HG02588 (cell line): ENCODE results near the gene R3HDM2.
"Not testable (repeated sequence)": the region's sequence is repeated elsewhere in the genome, so short reads cannot be mapped to it uniquely, and the experiment has no call there.

ENCODE experiments used
- ATAC-seq: cut with Tn5 transposase; IDR thresholded peaks from one replicate; pipeline ENCODE4 v1.9.1; 2021; ENCODE audit warnings: mild to moderate bottlenecking, moderate library complexity; ENCODE audit not compliant: unreplicated experiment

R3HDM2 gene

DNA sequence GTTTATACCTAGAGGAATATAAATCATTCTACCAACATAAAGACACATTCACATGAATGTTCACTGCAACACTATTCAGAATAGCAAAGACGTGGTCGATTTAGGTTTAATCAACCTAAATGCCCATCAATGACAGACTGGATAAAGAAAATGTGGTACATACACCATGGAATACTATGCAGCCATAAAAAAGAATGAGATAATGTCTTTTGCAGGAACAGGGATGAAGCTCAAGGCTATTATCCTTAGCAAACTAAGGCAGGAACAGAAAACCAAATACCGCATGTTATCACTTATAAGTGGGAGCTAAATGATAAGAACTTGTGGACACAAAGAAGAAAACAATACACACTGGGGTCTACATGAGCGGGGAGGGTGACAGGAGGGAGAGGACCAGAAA, 94.5 kb downstream of the R3HDM2 start:
- ATAC-seq, result not testable (repeated sequence)

DNA sequence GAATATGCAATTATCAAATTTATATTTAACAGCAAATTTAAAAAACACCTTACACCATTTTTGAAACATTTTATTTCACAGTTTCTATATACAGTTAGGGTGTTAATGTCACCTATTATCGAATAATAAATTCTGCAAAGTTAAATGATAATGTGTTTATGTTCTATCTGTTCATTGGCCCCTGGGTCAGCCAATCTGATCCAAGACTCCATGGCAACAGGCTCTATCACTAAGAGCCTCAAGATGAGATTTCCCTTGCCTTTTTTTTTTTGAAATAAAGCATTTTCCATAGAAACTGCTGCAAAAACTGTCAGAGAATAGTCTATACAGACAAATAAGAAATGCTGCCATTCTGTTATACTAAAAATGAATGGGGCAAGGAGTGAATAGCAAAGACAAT, 96.6 kb downstream of the R3HDM2 start:
- ATAC-seq, result no peak

DNA sequence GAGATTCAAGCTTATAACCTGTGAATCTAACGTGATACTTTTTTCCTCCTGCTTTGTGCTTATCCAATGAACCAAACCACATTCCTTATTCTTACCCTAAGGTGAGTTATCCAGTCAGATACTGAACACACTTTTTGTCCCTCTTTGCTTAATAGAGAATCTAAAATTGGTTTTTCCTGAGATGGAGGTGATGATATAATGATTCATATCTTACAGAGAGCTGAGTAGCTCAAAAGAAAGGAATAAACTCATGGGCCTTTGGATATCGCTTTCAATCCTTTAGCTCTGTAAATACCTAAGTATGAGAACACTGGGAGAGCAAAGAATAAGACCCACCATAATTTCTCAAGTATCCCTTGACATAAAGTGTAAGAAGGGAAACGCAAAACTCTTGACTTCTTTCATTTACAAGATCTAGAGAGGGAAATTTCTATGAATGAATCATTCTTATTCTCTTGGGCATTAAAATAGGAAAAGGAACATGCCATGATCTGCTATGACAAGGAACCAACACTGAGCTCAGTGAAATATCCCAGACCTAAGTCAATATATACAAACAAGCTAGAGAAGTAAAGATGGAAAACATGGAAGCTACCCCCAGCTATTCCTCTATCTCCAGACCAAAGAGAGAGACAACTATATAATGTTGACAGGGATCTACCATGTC, 98.1 kb downstream of the R3HDM2 start:
- no peak for ATAC-seq

DNA sequence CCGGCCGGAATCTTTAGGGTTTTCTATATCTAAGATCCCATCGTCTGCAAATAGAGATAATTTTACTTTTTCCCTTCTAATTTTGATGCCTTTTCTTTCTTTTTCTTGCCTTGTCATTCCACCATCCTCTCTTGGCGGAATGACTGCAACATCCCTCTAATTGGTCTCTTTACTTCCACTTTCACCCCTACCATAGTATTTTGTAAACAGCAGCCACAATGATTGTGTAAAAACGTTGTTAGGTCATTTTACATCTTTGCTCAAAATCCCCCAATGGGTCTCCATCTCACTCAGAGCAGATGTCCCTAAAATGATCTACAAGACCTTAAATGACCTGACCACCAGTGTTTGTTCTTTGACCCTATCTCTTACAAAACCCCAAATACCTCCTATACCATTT, 99.9 kb downstream of the R3HDM2 start:
- no peak for ATAC-seq

DNA sequence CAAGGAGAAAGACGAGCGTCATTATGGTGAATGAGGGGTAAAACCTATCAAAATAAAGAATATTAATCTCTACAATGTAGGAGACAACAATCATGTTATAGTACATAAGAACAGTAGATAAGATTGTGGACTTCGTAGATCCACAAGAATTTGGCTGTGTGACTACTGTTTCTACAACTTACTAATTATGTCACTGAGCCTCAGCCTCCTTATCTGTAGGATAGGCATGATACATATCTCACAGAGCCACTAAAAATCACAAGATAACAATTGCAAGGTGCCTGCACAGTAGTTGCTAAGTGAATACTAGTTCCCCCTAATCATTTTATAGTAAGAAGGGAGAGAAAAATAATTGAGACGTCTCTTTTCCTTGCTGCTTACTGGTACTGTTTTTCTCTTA, 101.6 kb downstream of the R3HDM2 start:
- ATAC-seq, result no peak

DNA sequence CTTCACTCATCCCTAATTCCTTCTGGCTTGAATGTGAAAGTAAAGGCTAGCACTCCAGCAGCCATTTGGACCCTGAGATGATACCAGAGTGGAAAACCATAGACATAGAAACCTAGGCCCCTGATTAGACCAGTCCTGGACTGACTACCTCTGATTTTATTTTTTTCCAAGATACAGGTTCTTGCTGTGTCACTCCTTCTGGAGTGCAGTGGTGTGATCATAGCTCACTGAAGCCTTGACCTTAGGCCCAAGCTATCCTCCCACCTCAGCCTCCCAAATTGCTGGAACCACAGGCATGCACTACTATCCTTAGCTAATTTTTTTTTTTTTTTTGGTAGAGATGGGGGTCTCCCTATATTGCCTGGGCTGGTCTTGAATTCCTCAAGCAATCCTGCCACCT, 105.4 kb downstream of the R3HDM2 start:
- ATAC-seq, result no peak

DNA sequence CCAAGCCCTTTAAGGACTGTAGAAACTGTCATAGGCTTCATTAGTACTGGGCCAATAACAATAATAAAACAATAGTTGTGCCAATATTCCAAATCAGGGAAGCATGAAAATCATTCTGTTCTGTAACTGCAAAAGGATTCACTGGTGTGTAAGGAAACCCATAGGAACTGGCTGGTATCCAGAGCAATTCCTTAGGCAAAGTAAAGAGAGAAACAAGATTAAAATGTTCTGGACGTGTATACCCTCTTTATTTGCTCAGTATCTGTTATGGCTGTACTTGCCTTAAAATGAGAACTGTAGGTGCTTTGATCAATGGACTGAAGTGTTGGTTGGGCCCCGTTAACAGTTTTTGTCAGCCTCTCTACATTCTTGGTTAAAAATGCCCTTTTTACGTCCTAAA, 107.4 kb downstream of the R3HDM2 start:
- ATAC-seq, result no peak

DNA sequence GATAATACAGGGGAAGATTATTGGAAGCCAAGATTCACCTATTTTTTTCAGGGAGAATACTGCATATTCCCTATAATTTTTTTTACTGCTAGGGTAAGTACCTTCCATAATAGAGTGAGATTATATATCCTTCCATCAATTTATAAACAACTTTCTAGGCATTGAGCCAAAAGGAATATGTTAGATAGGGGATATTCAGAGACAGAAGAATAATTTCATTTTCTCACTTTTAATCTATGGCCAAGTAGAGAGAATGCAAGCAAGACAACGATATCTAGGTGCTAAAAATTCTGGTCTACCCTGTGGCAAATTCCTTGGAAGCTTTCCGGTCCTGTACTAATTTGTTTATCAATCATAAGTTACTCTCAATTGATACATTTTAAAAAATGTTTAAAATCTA, 110.2 kb downstream of the R3HDM2 start:
- ATAC-seq, result no peak

DNA sequence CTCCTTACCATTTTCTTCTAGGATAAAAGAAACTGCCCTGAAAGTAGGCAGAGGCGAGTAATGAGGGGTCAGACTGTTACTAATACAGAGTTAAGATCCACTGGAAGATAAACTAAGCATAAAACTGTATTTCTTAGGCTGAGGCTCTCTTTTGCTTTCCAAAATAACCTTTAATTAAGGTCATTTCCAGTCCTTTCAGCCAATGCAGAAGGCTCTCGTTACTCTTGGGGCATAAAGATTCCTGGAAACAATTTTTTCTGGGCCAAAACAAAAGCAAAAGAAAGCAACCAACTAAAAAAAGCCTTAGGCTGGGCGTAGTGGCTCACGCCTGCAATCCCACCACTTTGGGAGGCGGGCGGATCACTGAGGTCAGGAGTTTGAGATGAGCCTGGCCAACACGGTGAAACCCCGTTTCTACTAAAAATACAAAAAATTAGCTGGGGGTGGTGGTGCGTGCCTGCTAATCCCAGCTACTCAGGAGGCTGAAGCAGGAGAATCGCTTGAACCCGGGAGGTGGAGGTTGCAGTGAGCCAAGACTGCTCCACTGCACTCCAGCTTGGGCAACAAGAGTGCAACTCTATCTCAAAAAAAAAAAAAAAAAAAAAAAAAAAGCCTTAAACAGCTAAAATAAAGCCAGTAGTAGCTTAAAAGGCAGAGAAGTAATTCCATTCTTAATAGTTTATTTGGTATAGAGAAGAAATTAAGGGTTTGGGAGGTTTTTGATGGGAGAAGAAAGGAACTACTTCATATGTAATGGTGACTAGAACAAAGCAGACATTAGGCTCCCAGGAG, 111.0 kb downstream of the R3HDM2 start:
- no peak for ATAC-seq

DNA sequence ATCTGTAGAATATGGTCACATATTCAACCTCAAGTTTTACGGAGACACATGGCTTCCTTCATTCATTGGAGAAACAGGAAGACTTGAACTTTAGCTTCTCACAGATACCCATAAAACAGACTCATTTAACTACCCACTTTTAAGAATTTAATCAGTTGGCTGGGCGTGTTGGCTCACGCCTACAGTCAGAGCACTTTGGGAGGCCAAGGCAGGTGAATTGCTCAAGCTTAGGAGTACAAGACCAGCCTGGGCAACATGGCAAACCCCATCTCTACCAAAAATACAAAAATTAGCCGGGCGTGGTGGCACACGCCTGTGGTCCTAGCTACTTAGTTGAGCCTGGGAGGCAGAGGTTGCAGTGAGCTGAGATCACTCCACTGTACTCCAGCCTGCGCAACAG, 115.2 kb downstream of the R3HDM2 start:
- no peak for ATAC-seq

DNA sequence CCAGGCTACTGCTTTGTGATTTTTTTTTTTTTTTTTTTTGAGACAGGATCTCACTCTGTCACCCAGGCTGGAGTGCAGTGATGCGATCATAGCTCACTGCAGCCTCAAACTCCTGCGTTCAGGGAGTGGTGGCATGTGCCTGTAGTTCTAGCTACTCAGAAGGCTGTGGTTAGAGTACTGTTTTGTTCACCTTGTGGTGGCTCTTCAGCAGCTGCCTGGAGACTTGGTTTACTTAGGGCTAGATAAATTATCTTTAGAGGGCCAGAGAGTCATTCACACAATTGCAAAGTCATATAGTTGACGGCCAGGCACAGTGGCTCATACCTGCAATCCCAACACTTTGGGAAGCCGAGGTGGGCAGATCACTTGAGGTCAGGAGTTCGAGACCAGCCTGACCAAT, 118.6 kb downstream of the R3HDM2 start:
- ATAC-seq, result not testable (repeated sequence)

DNA sequence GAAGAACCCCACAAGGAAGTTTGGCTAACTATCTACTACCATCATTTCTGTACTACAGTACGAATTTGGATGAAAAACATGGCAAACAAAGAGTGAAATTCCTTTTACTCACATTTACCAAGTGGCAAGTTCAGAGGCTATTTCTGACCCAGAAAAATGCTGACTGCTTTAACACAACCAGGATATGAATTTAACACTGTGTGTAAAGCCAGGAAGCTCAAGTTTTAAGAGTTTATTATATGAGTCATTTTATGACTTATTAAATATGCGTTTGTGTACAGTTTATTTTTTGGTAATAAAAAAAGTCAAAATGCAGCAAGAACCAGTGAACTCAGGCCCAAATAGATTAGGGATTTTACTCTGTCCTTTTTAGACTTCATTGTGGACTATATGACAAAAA, 121.4 kb downstream of the R3HDM2 start:
- no peak for ATAC-seq

DNA sequence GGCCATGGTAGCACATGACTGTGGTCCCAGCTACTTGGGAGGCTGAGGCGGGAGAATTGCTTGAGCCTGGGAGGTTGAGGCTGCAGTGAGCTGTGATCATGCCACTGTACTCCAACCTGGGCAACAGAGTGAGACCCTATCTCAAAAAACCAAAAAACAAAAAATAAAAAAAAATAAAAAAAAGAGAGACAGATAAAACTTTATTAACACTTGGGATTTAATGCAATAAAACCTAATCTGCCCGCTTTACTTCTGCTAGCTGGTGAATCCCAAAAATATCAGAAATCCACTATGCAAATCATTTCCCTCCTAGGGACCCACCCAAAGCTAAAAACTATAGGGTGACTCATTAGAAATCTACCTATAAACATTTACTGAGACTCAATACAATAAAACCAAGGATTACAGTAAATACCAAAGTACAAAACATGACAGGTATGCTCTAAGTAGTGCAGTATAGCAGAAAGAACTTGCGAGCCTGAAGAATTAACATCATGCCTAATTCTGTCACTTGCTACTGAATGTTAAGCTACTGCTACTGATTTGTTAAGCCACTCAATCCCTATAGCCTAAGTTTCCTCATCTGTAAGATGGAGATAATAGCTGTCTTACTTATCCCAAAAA, 129.8 kb downstream of the R3HDM2 start:
- ATAC-seq, result no peak

DNA sequence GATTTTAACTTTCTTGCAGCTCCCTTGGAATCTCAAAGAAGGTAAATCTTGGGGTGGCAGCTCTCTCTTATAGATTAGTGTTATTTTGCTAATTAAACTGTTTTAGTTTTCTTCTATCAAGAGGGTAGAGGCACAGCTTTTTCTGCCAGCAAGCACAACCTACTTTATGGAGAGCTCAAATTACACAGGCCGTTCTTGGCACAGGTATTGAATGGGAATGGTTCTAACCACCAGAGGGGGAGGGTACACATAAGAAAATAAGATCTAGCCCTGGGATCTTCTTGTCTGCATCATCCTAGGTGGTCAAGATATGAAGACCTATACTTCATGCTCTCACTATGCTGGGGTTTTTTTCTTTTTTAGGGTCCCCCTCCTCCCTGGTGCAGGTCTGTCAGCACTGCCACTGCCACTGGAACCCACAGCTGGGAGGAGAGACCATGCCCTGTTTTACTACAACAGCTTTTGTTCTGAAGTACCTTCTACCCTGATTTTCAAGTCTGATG, 131.3 kb downstream of the R3HDM2 start:
- ATAC-seq, result no peak

DNA sequence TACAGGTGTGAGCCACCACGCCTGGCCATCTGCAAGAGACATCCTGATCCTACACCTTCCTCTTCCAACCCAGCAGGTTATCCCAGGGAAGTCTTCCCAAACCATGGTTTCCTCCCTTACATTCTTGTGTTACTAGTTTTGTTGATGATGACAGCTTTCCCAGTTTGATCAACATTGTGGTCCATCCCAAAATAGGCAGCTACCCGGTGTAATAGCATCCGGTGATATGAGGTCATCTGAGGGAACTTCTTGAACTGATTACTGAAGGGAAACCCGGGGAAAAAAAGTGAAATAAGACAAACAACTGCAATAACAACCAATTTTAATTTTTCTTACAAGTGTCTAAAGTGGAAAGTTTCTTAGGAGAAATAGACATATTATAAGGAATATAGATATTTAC, 134.6 kb downstream of the R3HDM2 start:
- no peak for ATAC-seq

DNA sequence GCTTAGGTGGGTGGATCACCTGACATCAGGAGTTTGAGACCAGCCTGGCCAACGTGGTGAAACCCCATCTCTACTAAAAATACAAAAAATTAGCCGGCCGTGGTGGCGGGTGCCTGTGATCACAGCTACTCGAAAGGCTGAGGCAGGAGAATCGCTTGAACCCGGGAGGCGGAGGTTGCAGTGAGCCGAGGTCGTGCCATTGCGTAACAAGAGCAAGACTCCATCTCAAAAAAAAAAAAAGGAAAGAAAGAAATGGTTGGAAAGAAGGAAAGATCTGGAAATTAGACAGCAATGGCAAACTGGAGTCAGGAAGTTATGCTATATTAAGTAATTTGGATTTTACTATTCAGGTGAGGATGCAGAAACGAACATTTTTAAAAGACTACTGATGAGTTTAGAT, 148.8 kb downstream of the R3HDM2 start:
- ATAC-seq, result not testable (repeated sequence)

DNA sequence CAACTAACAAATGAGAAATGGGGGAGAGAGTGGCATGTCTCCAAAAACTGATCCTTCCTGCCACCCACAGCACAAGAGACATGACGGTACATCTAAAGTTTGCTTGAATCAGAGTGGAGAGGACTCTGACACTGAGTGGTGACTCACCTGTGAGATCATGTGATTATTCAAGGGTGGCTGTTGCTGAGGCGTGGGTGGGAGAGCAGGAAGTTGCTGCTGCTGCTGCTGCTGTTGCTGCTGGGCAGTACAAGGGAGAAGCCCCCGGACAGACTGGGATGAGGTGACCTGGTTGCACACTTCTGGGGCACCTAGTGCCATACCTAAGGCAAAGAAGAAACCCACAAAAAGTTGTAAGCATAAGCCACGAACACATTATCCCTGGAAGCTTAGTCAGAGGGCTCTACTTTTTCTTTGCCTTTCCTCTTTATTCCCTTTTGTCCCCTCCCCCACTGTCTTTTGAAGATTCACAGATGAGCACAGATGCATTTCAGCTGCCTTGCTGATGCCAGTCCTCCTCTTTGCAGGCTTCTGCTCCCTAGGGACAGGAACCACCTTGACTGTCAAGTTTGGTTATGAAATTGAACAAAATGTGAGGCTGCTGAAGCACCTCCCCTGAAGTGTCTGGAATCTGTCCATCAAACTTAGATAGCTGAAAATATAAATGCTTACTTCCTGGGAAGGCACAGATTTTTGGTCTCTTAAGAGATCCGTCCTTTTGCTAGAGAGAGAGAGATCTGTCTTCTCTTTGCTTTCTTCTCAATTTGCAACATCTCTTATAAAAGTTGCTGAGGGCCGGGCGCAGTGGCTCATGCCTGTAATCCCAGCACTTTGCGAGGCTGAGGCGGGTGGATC, 150.4 kb downstream of the R3HDM2 start:
- peak; percentile 94 for ATAC-seq

DNA sequence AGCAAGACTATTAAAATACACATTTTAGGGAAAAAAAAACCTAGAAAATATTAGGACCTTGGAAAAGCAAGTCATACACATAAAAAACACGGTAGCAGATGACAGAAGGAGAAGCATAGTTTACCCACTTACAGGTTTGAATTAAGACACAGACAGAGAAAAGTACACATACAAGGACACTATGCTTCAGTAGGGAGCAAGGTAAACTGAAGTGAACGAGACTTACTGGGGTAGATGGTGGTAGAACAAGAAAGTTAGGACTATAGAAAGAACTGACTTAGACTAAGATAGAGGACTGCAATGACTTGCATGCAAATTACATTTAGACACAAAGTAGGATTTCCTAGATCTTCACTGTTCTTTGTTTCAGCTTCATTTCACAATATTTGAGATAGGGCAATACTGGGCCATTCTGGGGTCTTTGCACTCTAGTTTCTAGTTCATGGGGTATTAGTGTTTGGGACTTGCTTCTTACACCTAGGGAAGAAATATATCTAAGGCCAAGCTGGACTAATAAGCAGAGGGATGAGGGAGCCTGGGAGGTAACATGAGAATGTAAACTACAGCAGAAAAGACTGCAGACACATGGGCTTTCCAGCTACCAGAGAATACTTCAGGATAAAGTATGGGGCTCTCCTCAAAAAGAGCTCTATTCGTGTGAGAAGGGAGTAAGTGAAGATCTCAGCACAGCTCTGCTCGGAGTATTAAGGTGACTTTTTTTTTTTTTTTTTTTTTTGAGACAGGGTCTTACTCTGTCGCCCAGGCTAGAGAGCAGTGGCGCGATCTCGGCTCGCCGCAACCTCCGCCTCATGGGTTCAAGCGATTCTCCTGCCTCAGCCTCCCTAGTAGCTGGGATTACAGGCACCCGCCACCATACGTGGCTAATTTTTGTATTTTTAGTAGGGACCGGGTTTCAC, 152.1 kb downstream of the R3HDM2 start:
- ATAC-seq, result no peak

DNA sequence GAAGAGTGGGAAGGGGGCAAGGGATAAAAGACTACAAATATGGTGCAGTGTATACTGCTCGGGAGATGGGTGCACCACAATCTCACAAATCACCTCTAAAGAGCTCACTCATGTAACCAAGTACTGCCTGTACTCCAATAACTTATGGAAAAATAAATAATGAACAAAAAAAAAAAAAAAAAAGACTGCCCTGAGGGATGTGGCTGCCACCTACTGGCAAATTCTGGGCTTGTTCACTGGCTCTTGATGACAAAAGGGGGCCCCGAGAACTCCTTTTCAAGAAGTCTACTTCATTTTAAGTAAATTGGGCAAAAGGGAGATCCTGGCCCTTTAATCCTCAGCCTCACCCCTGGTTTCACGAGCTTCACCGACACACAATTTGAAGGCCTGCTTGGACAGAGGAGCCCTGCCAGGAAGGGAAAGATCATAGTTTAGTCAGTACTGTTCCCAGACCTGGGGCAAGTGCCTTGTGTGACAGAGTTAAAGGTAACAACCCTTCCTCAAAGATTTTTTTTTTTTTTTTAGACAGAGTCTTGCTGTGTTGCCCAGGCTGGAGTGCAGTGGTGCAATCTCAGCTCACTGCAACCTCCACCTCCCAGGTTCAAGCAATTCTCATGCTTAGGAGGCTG, 153.8 kb downstream of the R3HDM2 start:
- ATAC-seq, result no peak

DNA sequence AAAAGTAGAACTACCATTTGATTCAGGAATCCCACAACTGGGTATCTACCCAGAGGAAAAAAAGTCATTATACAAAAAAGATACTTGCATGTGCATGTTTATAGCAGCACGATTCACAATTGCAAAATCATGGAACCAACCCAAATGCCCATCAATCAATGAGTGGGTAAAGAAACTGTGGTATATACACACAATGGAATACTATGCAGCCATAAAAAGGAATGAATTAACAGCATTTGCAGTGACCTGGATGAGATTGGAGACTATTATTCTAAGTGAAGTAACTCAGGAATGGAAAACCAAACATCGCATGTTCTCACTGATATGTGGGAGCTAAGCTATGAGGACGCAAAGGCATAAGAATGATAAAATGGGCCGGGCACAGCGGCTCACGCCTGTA, 154.6 kb downstream of the R3HDM2 start:
- not testable (repeated sequence) for ATAC-seq
